Measurements from ENCODE around the gene IZUMO1. TPM values are rescaled to one million over a fixed set of nuclear protein-coding genes. Genes with fewer than 3 reads are reported as not detected.

IZUMO1 gene
- total and polyA plus RNA-seq, 9 of the 15 experiments (the other 6 are each of a cell fraction or from before 2014, with no cell fraction given), result 0.14 to 2.1 (median 0.73) TPM

DNA sequence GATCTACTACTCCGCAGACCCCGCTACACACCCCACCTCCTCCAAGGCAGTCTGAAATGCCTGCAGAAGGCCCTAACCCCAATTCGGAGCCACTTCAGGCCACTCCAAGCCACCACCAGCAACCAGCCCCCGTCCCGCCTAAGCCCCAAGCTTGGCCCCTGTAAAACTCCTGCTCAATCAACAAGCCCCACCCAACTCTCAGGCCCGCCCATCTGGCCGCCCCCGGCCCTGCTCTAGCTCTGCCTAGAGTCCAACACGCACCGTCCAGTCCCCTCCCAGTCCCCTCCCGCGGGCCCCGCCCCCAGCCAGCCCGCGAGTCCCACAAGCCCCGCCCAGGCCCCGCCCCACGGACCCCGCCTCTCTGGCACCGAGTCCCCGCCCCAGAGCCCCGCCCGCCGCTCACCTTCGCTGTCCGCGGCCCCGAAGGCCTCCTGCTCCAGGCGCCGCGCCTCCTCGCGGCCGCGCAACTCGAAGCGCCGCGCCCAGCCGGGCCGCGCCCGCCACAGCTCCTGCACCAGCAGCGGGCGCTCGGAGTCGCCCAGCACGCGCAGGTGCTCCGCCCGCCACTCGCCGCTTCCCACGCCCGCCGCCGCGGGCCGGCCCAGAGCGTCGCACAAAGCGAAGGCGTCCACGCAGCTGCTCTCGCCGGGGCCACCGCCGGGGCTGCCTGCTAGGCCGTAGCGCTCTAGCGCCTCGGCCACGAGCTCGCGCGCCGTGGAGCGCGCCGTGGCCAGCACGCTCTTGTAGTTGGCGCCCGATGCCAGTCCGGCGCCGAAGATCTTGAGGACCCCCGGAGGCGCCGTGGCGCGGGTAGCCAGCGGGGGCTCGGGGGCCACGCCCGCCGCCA lies 7.9 kb downstream of the IZUMO1 start (continued):
- no peak; the same call in 1 of the 2 replicates for TF ChIP-seq ILF3 (IDR thresholded peaks at IDR 0.05; ENCODE audit: borderline replicate concordance)
- peak; percentile 57; the same call in 1 of the 2 replicates for TF ChIP-seq ZNF24 (IDR thresholded peaks at IDR 0.05)
- TF ChIP-seq ESRRA (IDR thresholded peaks at IDR 0.05; ENCODE audit: borderline replicate concordance, low read depth), result no peak
- no peak for TF ChIP-seq NR1H2 (CRISPR knock-in tag; IDR thresholded peaks at IDR 0.05)
- no peak for TF ChIP-seq XRCC5 (IDR thresholded peaks at IDR 0.05; ENCODE audit: low read depth, low read length)
- TF ChIP-seq DMBX1 (CRISPR knock-in tag; IDR thresholded peaks at IDR 0.05; ENCODE audit: borderline replicate concordance), result no peak; the same call in none of the 2 replicates
- peak; percentile 74 for TF ChIP-seq ZNF431 (CRISPR knock-in tag; IDR thresholded peaks at IDR 0.05)
- no peak for TF ChIP-seq HNRNPH1 (optimal IDR thresholded peaks at IDR 0.05; ENCODE audit: low read depth, low read length)
- no peak for TF ChIP-seq ZNF408 (CRISPR knock-in tag; IDR thresholded peaks at IDR 0.05; ENCODE audit: low read depth)
- no peak for TF ChIP-seq MEF2D (tag; conservative IDR thresholded peaks at IDR 0.05; ENCODE audit: low read depth)
- TF ChIP-seq ZBTB17 (CRISPR knock-in tag; IDR thresholded peaks at IDR 0.05), result 0 out of 2 replicates have a peak, but pooled peaks have one; percentile 25
- TF ChIP-seq MAZ (CRISPR knock-in tag; conservative IDR thresholded peaks at IDR 0.05 in 1 of 2, IDR thresholded peaks at IDR 0.05 in 1 of 2), result peak; percentile 29 to 87; a peak in 2 of 4 replicates
- TF ChIP-seq, protein P1, sequence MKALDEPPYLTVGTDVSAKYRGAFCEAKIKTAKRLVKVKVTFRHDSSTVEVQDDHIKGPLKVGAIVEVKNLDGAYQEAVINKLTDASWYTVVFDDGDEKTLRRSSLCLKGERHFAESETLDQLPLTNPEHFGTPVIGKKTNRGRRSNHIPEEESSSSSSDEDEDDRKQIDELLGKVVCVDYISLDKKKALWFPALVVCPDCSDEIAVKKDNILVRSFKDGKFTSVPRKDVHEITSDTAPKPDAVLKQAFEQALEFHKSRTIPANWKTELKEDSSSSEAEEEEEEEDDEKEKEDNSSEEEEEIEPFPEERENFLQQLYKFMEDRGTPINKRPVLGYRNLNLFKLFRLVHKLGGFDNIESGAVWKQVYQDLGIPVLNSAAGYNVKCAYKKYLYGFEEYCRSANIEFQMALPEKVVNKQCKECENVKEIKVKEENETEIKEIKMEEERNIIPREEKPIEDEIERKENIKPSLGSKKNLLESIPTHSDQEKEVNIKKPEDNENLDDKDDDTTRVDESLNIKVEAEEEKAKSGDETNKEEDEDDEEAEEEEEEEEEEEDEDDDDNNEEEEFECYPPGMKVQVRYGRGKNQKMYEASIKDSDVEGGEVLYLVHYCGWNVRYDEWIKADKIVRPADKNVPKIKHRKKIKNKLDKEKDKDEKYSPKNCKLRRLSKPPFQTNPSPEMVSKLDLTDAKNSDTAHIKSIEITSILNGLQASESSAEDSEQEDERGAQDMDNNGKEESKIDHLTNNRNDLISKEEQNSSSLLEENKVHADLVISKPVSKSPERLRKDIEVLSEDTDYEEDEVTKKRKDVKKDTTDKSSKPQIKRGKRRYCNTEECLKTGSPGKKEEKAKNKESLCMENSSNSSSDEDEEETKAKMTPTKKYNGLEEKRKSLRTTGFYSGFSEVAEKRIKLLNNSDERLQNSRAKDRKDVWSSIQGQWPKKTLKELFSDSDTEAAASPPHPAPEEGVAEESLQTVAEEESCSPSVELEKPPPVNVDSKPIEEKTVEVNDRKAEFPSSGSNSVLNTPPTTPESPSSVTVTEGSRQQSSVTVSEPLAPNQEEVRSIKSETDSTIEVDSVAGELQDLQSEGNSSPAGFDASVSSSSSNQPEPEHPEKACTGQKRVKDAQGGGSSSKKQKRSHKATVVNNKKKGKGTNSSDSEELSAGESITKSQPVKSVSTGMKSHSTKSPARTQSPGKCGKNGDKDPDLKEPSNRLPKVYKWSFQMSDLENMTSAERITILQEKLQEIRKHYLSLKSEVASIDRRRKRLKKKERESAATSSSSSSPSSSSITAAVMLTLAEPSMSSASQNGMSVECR (CRISPR knock-in tag; IDR thresholded peaks at IDR 0.05), result peak; percentile 86
- TF ChIP-seq ZNF589 (CRISPR knock-in tag; IDR thresholded peaks at IDR 0.05; ENCODE audit: low read depth), result peak; percentile 47; the same call in 1 of the 2 replicates
- peak; percentile 59 for TF ChIP-seq FIP1L1 (IDR thresholded peaks at IDR 0.05; ENCODE audit: low read depth, low read length, poor library complexity, severe bottlenecking)
- TF ChIP-seq, protein P2, sequence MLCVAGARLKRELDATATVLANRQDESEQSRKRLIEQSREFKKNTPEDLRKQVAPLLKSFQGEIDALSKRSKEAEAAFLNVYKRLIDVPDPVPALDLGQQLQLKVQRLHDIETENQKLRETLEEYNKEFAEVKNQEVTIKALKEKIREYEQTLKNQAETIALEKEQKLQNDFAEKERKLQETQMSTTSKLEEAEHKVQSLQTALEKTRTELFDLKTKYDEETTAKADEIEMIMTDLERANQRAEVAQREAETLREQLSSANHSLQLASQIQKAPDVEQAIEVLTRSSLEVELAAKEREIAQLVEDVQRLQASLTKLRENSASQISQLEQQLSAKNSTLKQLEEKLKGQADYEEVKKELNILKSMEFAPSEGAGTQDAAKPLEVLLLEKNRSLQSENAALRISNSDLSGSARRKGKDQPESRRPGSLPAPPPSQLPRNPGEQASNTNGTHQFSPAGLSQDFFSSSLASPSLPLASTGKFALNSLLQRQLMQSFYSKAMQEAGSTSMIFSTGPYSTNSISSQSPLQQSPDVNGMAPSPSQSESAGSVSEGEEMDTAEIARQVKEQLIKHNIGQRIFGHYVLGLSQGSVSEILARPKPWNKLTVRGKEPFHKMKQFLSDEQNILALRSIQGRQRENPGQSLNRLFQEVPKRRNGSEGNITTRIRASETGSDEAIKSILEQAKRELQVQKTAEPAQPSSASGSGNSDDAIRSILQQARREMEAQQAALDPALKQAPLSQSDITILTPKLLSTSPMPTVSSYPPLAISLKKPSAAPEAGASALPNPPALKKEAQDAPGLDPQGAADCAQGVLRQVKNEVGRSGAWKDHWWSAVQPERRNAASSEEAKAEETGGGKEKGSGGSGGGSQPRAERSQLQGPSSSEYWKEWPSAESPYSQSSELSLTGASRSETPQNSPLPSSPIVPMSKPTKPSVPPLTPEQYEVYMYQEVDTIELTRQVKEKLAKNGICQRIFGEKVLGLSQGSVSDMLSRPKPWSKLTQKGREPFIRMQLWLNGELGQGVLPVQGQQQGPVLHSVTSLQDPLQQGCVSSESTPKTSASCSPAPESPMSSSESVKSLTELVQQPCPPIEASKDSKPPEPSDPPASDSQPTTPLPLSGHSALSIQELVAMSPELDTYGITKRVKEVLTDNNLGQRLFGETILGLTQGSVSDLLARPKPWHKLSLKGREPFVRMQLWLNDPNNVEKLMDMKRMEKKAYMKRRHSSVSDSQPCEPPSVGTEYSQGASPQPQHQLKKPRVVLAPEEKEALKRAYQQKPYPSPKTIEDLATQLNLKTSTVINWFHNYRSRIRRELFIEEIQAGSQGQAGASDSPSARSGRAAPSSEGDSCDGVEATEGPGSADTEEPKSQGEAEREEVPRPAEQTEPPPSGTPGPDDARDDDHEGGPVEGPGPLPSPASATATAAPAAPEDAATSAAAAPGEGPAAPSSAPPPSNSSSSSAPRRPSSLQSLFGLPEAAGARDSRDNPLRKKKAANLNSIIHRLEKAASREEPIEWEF (CRISPR knock-in tag; IDR thresholded peaks at IDR 0.05), result no peak
- TF ChIP-seq CBX3 (IDR thresholded peaks at IDR 0.05; ENCODE audit: borderline replicate concordance in 1 of 2, low read length in 2 of 2), result no peak; a peak in 1 of 3 replicates
- TF ChIP-seq TBP (optimal IDR thresholded peaks at IDR 0.05; ENCODE audit: low read depth, low read length), result peak; percentile 31
